SK-N-MC (cell line): ENCODE measurements around the gene ACKR4.

Experiments
- EZH2 ChIP-seq: fragments of 200-600 bp; sonication (generic); IDR thresholded peaks from one replicate; pipeline ENCODE4 v1.6.1; 2017; ENCODE audit warnings: antibody characterized with exemption
- FOXP2 ChIP-seq: optimal IDR thresholded peaks from 2 replicates; pipeline ENCODE3; 2011; ENCODE audit warnings: mild to moderate bottlenecking, moderate library complexity; ENCODE audit not compliant: insufficient read depth; ENCODE audit errors: extremely low read length, control extremely low read depth
- POLR2AphosphoS5 ChIP-seq: IDR thresholded peaks from 2 replicates; pipeline ENCODE4 v1.6.1; 2012; ENCODE audit warnings: mild to moderate bottlenecking, low read depth, low read length, borderline replicate concordance

DNA sequence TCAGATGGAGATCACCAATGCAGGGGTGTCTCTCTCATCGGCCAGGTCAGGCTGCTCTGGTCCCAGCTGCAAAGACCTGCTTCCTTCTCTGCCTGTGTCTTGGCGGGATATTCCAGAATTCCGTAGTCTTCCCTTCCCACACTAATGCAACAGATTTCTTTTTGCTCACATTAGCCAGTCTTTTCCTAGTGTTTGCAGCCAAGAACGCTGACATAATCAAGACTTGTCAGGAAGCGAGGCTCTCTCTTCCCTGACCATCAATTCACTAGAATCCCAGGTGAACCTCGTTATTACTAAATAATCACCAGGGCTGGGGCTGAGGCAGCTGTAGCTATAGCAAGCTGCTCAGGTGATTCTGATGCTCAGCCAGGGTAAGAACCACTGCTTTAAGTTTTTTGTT, 43.2 kb upstream of the ACKR4 start:
- no peak for TF ChIP-seq POLR2AphosphoS5
- no peak for TF ChIP-seq EZH2
- TF ChIP-seq FOXP2 = no peak
